ENCODE data around the gene HIRA.

The HIRA gene

DNA sequence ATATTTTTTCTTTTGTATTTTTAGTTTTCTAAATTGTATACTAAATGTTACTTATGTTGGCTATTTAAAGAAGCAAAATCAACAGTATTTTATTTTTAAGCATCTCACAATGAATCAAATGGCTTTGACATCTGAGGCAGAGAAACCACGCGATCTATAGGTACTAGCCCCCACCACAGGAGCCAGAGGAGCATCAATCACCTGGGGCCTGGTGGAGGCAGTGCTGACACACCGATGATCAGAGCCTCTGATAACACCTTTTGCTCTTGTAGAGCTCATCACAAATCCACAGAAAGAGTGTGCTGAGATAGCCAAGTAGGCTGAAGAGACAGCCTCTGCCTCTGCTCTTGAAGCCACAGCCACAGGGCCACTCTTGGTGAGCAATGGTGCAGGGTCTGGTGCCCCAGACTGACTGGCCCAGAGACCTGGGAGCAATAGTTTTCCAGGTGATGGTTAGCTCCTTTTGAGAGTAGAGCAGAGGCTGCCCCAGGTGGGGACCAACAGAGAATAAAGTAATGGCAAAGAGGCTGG, 25.2 kb downstream of the HIRA start:
- Mint-ChIP-seq H3K4me1 (no peaks in the 10 kb centered on the region), H3K4me3 (no peak overlapping the region), H3K9me3 (no peaks in the 10 kb centered on the region), H3K36me3 (ENCODE audit: low read depth) (peaks cover 54% of the 10 kb centered on the region), H3K27me3 (ENCODE audit: low read depth) (no peaks in the 10 kb centered on the region), H3K27ac (no peak overlapping the region)
- TF ChIP-seq, protein P1, sequence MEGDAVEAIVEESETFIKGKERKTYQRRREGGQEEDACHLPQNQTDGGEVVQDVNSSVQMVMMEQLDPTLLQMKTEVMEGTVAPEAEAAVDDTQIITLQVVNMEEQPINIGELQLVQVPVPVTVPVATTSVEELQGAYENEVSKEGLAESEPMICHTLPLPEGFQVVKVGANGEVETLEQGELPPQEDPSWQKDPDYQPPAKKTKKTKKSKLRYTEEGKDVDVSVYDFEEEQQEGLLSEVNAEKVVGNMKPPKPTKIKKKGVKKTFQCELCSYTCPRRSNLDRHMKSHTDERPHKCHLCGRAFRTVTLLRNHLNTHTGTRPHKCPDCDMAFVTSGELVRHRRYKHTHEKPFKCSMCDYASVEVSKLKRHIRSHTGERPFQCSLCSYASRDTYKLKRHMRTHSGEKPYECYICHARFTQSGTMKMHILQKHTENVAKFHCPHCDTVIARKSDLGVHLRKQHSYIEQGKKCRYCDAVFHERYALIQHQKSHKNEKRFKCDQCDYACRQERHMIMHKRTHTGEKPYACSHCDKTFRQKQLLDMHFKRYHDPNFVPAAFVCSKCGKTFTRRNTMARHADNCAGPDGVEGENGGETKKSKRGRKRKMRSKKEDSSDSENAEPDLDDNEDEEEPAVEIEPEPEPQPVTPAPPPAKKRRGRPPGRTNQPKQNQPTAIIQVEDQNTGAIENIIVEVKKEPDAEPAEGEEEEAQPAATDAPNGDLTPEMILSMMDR (IDR thresholded peaks at IDR 0.05; ENCODE audit: unreplicated experiment in 3 of 3), result no peak

DNA sequence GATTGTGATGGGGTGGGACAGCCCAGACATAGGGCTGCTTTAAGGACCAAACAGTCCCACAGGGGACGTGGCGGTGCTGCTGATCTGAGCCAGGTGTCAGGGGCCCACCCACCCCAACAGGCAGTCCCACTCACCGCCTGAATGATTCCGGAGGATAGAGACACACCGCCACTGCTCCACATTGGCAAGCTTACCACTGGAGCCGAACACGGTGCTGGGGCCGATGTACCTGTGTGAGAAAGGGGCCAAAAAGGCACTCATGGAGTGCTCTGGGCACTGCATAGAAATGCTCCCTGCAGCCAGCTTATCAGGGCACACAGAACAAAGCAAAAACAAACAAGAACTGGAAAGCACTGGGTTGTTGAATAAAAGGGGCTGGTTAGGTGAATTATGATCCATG, 25.9 kb downstream of the HIRA start:
- Mint-ChIP-seq H3K27ac (no peak overlapping the region), H3K9me3 (no peaks in the 10 kb centered on the region), H3K4me1 (no peaks in the 10 kb centered on the region), H3K36me3 (ENCODE audit: low read depth) (peaks cover 61% of the 10 kb centered on the region), H3K4me3 (no peak overlapping the region), H3K27me3 (ENCODE audit: low read depth) (no peaks in the 10 kb centered on the region)
- TF ChIP-seq, protein P1 (IDR thresholded peaks at IDR 0.05; ENCODE audit: unreplicated experiment in 3 of 3), result no peak

DNA sequence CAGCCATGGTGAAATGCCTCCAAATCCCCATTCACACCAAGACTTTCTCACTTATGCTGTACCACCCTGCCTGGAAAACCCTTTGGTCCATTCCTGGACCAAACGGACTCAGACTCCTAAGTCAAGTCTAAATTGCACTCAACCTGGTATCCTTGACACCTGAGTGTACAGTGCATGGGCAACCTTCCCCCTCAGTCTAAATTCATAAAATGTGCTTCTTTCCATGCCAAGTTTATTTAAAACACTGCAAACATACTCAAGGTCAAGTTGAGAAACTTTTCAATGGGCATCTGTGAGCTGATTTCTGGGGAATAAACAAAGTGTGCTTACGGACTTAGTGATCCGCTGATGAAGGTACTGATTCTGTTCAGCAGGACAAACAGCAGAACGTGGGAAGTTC, 26.4 kb downstream of the HIRA start:
- Mint-ChIP-seq H3K27ac (no peak overlapping the region), H3K4me3 (no peak overlapping the region), H3K4me1 (no peaks in the 10 kb centered on the region), H3K27me3 (ENCODE audit: low read depth) (no peaks in the 10 kb centered on the region), H3K9me3 (no peaks in the 10 kb centered on the region), H3K36me3 (ENCODE audit: low read depth) (peaks cover 63% of the 10 kb centered on the region)
- TF ChIP-seq, protein P1 (IDR thresholded peaks at IDR 0.05; ENCODE audit: unreplicated experiment in 3 of 3), result no peak

DNA sequence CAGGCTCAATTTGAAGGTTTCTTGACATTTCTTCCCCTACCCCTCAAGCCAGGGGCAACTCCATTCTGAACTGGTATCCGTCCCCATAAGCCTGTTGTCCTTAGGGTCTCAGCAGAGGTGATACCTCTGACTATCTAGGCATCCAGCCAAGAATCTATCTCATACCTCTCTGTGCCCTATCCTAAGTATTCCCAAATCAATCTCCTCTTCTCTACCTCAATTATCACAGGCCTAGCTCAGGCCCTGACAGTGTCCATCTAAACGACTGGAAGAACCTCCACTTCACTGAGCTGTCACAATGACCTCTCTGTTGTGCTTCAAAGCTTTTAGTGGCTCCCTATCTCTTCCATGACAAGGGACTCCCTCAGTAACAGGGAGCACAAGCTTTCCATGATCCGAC, 26.9 kb downstream of the HIRA start:
- no peaks in the 10 kb centered on the region for H3K27me3 Mint-ChIP-seq (ENCODE audit: low read depth)
- TF ChIP-seq, protein P1 (IDR thresholded peaks at IDR 0.05; ENCODE audit: unreplicated experiment in 3 of 3), result no peak
- no peak overlapping the region for H3K4me3 Mint-ChIP-seq
- H3K36me3 Mint-ChIP-seq (ENCODE audit: low read depth), result peaks cover 61% of the 10 kb centered on the region
- H3K27ac Mint-ChIP-seq, result no peak overlapping the region
- H3K4me1 Mint-ChIP-seq, result no peaks in the 10 kb centered on the region
- H3K9me3 Mint-ChIP-seq, result no peaks in the 10 kb centered on the region

DNA sequence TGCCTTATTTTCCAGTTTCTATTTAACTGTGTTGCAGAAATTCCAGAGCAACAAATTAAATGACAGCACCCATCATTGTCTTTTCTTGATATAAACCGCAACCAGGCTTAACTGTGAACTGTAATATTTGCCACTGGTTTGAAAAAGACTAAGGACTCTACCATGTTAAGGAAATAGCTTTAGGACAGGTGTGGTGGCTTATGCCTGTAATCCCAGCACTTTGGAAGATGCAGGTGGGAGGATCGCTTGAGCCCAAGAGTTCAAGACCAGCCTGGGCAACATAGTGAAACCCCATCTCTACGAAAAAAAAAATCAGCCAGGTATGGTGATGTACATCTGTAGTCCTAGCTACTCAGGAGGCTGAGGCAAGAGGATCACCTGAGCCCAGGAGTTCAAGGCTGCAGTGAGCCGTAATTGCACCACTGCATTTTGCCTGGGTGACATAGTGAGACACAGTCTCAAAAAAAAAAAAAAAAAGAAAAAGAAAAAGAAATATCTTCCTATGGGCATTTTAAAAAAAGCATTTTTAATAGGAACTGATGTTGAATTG, 28.8 kb downstream of the HIRA start:
- Mint-ChIP-seq H3K9me3 (no peaks in the 10 kb centered on the region), H3K36me3 (ENCODE audit: low read depth) (peaks cover 59% of the 10 kb centered on the region), H3K27ac (no peak overlapping the region), H3K27me3 (ENCODE audit: low read depth) (no peaks in the 10 kb centered on the region), H3K4me3 (no peak overlapping the region), H3K4me1 (no peaks in the 10 kb centered on the region)
- TF ChIP-seq, protein P1 (IDR thresholded peaks at IDR 0.05; ENCODE audit: unreplicated experiment in 3 of 3), result no peak

DNA sequence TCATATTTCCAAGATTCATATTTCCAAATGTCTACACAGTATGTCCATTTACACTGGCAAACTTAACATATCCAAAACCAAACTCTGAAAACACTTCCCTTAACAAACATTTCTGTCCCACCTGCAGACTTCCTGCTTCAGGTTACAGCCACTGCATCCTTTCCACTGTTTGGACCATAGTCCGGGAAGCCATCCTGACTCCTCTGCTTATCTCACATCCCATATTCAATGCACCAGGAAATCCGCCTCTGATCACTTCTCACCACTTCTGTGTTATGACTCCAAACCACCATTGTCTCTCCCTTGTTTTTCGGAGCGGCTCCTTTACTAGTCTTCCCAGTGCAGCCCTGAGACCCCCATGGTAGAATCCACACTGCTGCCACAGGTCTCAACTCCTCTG, 30.1 kb downstream of the HIRA start:
- Mint-ChIP-seq H3K27ac (no peak overlapping the region), H3K27me3 (ENCODE audit: low read depth) (no peaks in the 10 kb centered on the region), H3K4me1 (no peaks in the 10 kb centered on the region), H3K36me3 (ENCODE audit: low read depth) (peaks cover 49% of the 10 kb centered on the region), H3K9me3 (no peaks in the 10 kb centered on the region), H3K4me3 (no peak overlapping the region)
- TF ChIP-seq, protein P1 (IDR thresholded peaks at IDR 0.05; ENCODE audit: unreplicated experiment in 3 of 3), result no peak
